ENCODE data around the gene ANKRD49. TPM values are rescaled to one million over a fixed set of nuclear protein-coding genes. Genes with fewer than 3 reads are reported as not detected.

Gene ANKRD49
- polyA plus RNA-seq (ENCODE audit: insufficient read length in 4 of 4): 10 to 100 TPM; 23.3 to 34.5 (median 29.3) TPM

GRCh38 chr11:94493281-94494125 lies at the start of gene ANKRD49, which contains the start of gene MRE11:
TSS of gene ANKRD49 (plus strand) at chr11:94493984. CDS start at chr11:94496694, 2,710 bp downstream.
TSS of gene MRE11 (minus strand) at chr11:94493844. CDS start at chr11:94492801, 1,043 bp downstream.
- peak; percentile 94 to 97 (median 96) for DNase-seq (ENCODE audit: low read depth in 4 of 4, low spot score in 3 of 4)

- DNase-seq (ENCODE audit: low read depth in 4 of 4, low spot score in 3 of 4): no peak
Observed at GRCh38 chr11:94445641-94446040, 48.1 kb upstream of the ANKRD49 start.

GRCh38 chr11:94447149-94447548 lies 46.6 kb upstream of the ANKRD49 start:
- no peak for DNase-seq (ENCODE audit: low read depth in 4 of 4, low spot score in 3 of 4)

- DNase-seq (ENCODE audit: low read depth in 4 of 4, low spot score in 3 of 4): no peak
Observed at GRCh38 chr11:94449029-94449428, 44.8 kb upstream of the ANKRD49 start.

- no peak for DNase-seq (ENCODE audit: low read depth in 4 of 4, low spot score in 3 of 4)
Observed at GRCh38 chr11:94449437-94449836, 44.3 kb upstream of the ANKRD49 start.

GRCh38 chr11:94450048-94450447 lies 43.7 kb upstream of the ANKRD49 start:
- no peak for DNase-seq (ENCODE audit: low read depth in 4 of 4, low spot score in 3 of 4)

- DNase-seq (ENCODE audit: low read depth in 4 of 4, low spot score in 3 of 4): no peak
Observed at GRCh38 chr11:94452988-94453387, 40.8 kb upstream of the ANKRD49 start.

GRCh38 chr11:94454301-94454700 lies 39.5 kb upstream of the ANKRD49 start:
- DNase-seq (ENCODE audit: low read depth in 4 of 4, low spot score in 3 of 4): no peak

GRCh38 chr11:94455861-94456260 lies 37.9 kb upstream of the ANKRD49 start:
- peak in 1 of 4 donors; percentile 3 for DNase-seq (ENCODE audit: low read depth in 4 of 4, low spot score in 3 of 4)

GRCh38 chr11:94457118-94458029 lies 36.4 kb upstream of the ANKRD49 start:
- no peak for DNase-seq (ENCODE audit: low read depth in 4 of 4, low spot score in 3 of 4)

- DNase-seq (ENCODE audit: low read depth in 4 of 4, low spot score in 3 of 4): no peak
Observed at GRCh38 chr11:94459576-94459975, 34.2 kb upstream of the ANKRD49 start.

- no peak for DNase-seq (ENCODE audit: low read depth in 4 of 4, low spot score in 3 of 4)
Observed at GRCh38 chr11:94469416-94469815, 24.4 kb upstream of the ANKRD49 start.

GRCh38 chr11:94472916-94473799 lies 20.6 kb upstream of the ANKRD49 start:
- DNase-seq (ENCODE audit: low read depth in 4 of 4, low spot score in 3 of 4): no peak

- DNase-seq (ENCODE audit: low read depth in 4 of 4, low spot score in 3 of 4): no peak
Observed at GRCh38 chr11:94477624-94478023, 16.2 kb upstream of the ANKRD49 start.

GRCh38 chr11:94481342-94481741 lies 12.4 kb upstream of the ANKRD49 start:
- no peak for DNase-seq (ENCODE audit: low read depth in 4 of 4, low spot score in 3 of 4)

GRCh38 chr11:94486068-94486467 lies 7.7 kb upstream of the ANKRD49 start:
- no peak for DNase-seq (ENCODE audit: low read depth in 4 of 4, low spot score in 3 of 4)

GRCh38 chr11:94494126-94494680 lies 419 bp downstream of the ANKRD49 start:
- DNase-seq (ENCODE audit: low read depth in 4 of 4, low spot score in 3 of 4): no peak

GRCh38 chr11:94500181-94500580 lies 6.4 kb downstream of the ANKRD49 start:
- DNase-seq (ENCODE audit: low read depth in 4 of 4, low spot score in 3 of 4): no peak

GRCh38 chr11:94501522-94501921 lies 7.7 kb downstream of the ANKRD49 start:
- no peak for DNase-seq (ENCODE audit: low read depth in 4 of 4, low spot score in 3 of 4)

All from right renal pelvis (tissue), 4 donors.